EL (cell line): ENCODE measurements around the gene PGBD5.

Source experiments
- DNase-seq: peaks from one replicate; pipeline ENCODE4 v3.0.0-alpha.2; 2016

The PGBD5 gene

GRCh38 chr1:230394134-230394533 is 32.0 kb downstream of the PGBD5 start:
- no peak for DNase-seq

- no peak for DNase-seq
These were observed 32.4 kb downstream of the PGBD5 start for GRCh38 chr1:230393722-230394121.

DNA sequence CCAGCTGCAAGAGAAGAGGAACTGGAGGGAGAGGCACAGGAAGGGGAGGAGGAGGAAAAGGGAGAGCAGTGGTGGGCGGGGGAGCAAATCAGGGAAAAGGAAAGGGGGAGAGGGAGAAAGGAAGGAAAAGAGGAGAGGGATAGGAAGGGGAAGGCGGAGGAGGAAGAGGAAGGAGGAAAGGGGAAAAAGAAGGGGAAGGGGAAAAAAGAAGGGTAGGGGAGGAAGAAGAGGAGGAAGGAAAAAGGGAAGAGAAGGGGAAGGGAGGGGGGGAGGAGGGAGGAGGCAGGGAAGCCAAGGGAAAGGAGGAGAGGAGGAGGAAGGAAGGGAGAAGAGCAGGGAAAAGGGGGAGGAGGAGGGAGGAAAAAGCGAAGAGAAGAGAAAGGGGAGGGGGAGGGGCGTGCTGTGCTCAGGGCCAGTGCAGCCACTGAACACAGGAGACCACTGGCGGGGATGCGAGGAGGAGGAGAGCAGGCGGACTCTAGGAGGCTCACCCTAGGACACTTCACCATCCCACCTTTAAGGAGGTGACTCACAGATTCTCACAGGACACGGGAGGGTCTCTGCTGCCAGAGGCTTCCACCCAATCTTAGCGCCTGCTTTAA is 33.1 kb downstream of the PGBD5 start:
- no peak for DNase-seq

- no peak for DNase-seq
These were observed 33.6 kb downstream of the PGBD5 start for GRCh38 chr1:230392536-230392909.

GRCh38 chr1:230391776-230392535 is 34.2 kb downstream of the PGBD5 start:
- DNase-seq: no peak

GRCh38 chr1:230390371-230390770 is 35.8 kb downstream of the PGBD5 start:
- DNase-seq: no peak

- no peak for DNase-seq
These were observed 38.3 kb downstream of the PGBD5 start for GRCh38 chr1:230387876-230388275.

GRCh38 chr1:230387296-230387695 is 38.8 kb downstream of the PGBD5 start:
- no peak for DNase-seq

- no peak for DNase-seq
These were observed 39.4 kb downstream of the PGBD5 start for GRCh38 chr1:230386637-230387262.

- DNase-seq: no peak
These were observed 40.2 kb downstream of the PGBD5 start for GRCh38 chr1:230385930-230386329.

DNA sequence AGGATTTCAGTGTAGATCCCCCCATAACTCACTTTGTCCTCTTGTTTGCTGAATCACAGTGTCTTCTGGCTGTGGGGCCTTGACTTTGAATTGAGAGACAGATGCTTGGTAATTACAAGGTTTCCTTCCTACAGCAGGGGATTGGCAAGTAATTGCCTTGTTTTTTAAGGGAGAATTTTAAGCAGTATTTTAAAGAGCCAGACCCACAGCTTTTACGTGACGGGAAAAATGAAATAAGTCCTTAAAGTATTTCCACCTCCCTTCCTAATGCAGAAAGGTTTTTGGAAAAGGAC is 41.0 kb downstream of the PGBD5 start:
- DNase-seq: no peak

DNA sequence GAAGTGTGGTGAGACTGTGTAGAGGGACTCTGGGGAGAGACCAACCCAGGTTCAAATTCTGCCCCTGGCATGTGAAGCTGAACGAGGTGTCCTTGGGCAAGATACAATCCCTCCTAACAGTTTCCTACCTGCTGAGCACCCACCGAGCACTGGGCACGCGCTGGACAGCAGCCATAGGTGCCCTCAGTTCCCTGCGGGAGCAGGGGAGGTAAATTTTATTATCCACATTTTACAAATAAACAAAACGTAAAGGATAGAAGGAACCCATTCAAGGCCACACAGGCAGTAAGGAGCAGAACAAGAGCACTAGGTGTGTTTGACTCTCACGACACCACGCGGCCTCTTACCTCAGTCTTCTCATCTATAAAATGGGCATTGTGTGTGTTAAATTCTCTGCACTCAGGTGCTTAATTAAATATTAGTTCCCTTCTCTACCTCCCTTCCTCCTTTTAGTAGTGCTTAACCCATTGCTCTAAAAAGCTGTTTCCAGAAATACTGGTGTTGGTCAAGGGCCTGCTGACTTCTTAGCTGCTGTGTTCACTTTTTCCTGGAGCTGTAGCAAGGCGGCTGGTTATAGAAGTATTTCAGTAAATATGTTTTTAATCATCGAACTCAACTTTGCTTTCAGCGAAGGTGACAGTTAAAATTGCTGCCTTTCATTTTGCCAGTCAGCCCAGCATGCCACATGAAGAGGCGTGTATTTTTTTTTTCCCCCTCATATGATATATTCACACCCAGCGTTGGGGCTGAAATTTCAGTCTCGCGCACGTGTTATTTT is 41.6 kb downstream of the PGBD5 start:
- DNase-seq: no peak

DNA sequence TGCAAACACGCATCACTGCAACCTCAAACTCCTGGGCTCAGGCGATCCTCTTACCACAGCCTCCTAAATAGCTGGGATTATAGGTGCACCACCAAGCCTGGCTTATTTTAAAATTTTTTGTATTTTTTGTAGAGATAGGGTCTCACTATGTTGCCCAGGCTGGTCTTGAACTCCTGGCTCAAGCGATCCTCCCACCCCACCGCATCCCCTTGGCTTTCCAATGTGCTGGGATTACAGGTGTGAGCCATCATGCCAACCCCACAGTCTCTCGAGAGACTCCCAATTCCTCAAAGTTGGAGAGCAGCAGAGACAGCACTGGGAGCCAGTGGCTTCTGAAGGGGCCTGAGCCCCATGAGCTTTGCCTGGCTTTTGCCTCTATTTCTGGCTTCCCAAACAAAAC is 42.7 kb downstream of the PGBD5 start:
- no peak for DNase-seq

GRCh38 chr1:230382001-230382491 is 44.1 kb downstream of the PGBD5 start:
- peak; percentile 33 for DNase-seq

GRCh38 chr1:230381585-230381984 is 44.5 kb downstream of the PGBD5 start:
- DNase-seq: no peak

DNA sequence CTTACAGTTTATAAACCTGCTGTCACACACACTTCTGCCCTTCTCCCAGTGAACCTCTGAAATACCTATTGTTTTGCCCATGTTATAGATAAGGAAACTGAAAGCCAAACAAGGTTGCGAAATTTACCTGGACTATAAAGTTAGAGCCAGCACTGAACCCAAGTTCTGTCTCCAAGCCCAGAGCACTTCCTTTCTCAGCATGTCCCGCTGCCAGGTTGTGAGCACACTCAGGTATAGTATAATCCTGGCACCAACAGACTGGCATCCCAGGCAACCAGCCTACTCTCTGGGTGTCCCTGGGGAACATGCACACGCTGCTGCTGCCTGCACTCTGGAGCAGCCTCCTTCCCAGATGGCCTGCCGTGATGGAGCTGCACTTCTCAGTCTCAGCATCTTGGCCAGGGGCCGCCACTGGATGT is 45.1 kb downstream of the PGBD5 start:
- no peak for DNase-seq

- DNase-seq: no peak
These were observed 46.2 kb downstream of the PGBD5 start for GRCh38 chr1:230379928-230380327.

- no peak for DNase-seq
These were observed 46.7 kb downstream of the PGBD5 start for GRCh38 chr1:230379462-230379861.

DNA sequence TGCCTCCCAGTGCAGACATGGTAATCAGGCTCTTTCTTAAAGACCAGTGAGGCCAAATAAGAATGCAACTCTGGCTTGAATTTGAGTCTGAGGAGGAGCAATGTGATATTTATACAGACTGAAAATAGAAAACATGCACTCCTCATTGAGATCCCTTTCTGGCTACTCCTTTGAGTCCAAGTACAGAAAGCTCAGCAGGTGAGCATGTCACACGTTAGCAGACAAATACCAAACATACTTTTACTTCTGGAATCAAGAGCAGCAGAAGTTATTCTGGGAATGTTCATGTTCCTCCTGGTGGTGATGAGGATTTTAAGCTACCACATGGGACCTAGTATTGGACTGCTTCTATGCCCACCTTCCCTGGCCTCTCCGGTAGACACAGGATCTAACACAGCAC is 48.3 kb downstream of the PGBD5 start:
- DNase-seq: no peak

GRCh38 chr1:230377324-230377723 is 48.8 kb downstream of the PGBD5 start:
- DNase-seq: no peak

DNA sequence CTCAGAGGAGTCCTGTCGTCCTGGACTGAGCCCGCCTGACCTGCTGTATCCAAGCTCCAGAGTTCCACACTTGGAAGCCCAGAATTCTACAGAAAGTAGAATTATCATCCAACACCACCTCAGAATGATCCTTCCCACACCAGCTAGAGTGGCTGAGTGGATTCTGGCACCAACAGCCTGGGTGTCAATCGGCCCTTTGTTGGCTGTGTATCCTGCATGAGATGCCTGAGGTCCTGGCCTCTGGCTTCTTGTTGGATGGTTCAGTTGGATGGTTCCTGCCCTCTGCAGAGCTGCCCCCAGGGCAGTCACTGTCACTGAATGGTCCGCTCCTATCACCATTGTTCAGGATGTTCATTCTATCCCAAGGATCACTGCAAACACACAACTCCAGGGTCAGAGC is 49.8 kb downstream of the PGBD5 start:
- no peak for DNase-seq

DNA sequence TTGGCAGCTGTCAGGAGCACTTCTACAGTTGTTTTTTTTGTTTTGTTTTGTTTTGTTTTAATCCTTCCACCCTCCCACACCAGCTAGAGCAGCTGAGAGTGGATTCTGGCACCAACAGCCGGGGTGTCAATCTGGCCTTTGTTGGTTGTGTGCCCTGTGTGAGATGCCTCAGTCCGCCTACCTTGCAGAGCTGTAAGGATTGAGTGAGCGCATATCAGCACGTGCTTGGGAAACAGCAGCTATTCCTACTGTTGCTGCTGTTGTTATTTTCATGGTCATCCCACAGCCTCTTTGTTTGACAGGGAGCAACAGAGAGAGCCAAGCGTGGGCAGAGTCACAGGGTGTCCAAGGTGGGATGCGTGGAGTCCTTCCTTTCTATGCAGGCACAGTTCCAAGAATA is 50.4 kb downstream of the PGBD5 start:
- DNase-seq: no peak

DNA sequence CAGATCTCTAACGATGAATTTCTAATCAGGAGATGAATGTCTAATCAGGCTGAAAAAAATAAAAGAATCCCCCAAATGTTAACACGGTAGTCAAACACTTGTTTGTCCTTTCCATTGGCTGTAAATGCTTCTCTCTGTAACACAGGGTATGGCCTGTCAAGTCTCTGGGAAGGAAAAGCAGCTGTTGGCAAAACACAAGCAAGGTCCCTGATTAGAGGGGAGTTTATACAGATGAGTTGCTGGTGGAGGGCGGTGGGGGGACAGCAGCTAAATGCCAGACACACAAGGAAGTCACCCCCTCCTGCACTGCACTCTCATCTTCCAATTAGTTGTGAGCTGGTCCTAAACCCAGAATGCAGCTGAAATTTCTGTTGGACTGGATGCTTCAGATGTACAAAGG is 51.0 kb downstream of the PGBD5 start:
- no peak for DNase-seq
